Smooth muscle cell (in vitro differentiated cells): ENCODE data around the gene DMC1. TPM values are rescaled to one million over a fixed set of nuclear protein-coding genes. Genes with fewer than 3 reads are reported as not detected.

Experiments used
- DNase-seq: peaks from one replicate; lab custom pipeline; 2025; ENCODE audit not compliant: unreplicated experiment; lab: John Stamatoyannopoulos, UW
- H2AFZ ChIP-seq: fragments of 200-600 bp; sonication (generic); 2 replicates; pipeline ENCODE4 v1.6.0; 2016; ENCODE audit warnings: antibody characterized with exemption, low read depth, mild to moderate bottlenecking
- H3F3A ChIP-seq: fragments of 200-600 bp; sonication (generic); 2 replicates; pipeline ENCODE4 v1.6.0; 2017; ENCODE audit warnings: antibody characterized with exemption, low read depth
- H3K27ac ChIP-seq: fragments of 200-600 bp; sonication (generic); 2 replicates; pipeline ENCODE4 v1.5.1; 2016; ENCODE audit warnings: low read depth, mild to moderate bottlenecking
- H3K27me3 ChIP-seq: fragments of 200-600 bp; sonication (generic); 2 replicates; pipeline ENCODE4 v1.6.1; 2016; ENCODE audit warnings: low read depth, mild to moderate bottlenecking
- H3K36me3 ChIP-seq: fragments of 200-600 bp; sonication (generic); 2 replicates; pipeline ENCODE4 v1.5.1; 2016; ENCODE audit warnings: low read depth
- H3K4me1 ChIP-seq: fragments of 200-600 bp; sonication (generic); 2 replicates; pipeline ENCODE4 v1.5.1; 2016; ENCODE audit warnings: low read depth
- H3K4me2 ChIP-seq: fragments of 200-600 bp; sonication (generic); 2 replicates; pipeline ENCODE4 v1.6.0; 2016; ENCODE audit warnings: mild to moderate bottlenecking
- H3K4me3 ChIP-seq: fragments of 200-600 bp; sonication (generic); 2 replicates; pipeline ENCODE4 v1.5.1; 2016; ENCODE audit warnings: mild to moderate bottlenecking
- H3K79me2 ChIP-seq: fragments of 200-600 bp; sonication (generic); 2 replicates; pipeline ENCODE4 v1.6.0; 2016; ENCODE audit warnings: low read depth, mild to moderate bottlenecking
- H3K9ac ChIP-seq: fragments of 200-600 bp; sonication (generic); 2 replicates; pipeline ENCODE4 v1.6.0; 2016; ENCODE audit warnings: low read depth
- H3K9me3 ChIP-seq: fragments of 200-600 bp; sonication (generic); replicated peaks from 2 replicates; pipeline ENCODE4 v1.5.1; 2016; ENCODE audit warnings: low read depth
- H4K20me1 ChIP-seq: fragments of 200-600 bp; sonication (generic); 2 replicates; pipeline ENCODE4 v1.6.0; 2016; ENCODE audit warnings: low read depth
- CTCF ChIP-seq: fragments of 200-600 bp; sonication (generic); IDR thresholded peaks from 2 replicates; pipeline ENCODE4 v1.5.1; 2017; ENCODE audit warnings: borderline replicate concordance, mild to moderate bottlenecking, antibody characterized with exemption; ENCODE audit not compliant: insufficient read depth, poor library complexity, severe bottlenecking
- WGBS: methylation state at CpG from one replicate; pipeline ENCODE4 v1.1.7; 2016; ENCODE audit warnings: low lambda C conversion rate; 5-methylcytosine and 5-hydroxymethylcytosine counted together
- polyA plus RNA-seq: library from polyadenylated mRNA; unstranded; fragments of >200 nt; fragmentation: Nextera tagmentation; extraction: Ambion mirVana; gene quantifications from 2 replicates; pipeline ENCODE4 v1.2.1, GENCODE V29; 2016
- total RNA-seq: library from RNA; depleted of rRNA; stranded (reverse); fragments of >200 nt; gene quantifications from 2 replicates; pipeline ENCODE4 v1.2.3, GENCODE V29; 2014

The DMC1 gene
- total and polyA plus RNA-seq, 2 experiments from 2014 or later = 0.81 to 1.1 TPM

- no peak for DNase-seq
- Histone ChIP-seq H4K20me1 (no peaks in the 10 kb centered on the region), H3K4me3 (peak overlapping the region; percentile 67), H3K79me2 (no peaks in the 10 kb centered on the region), H3F3A (peaks cover 17% of the 10 kb centered on the region), H3K9ac (no peak overlapping the region), H3K27ac (no peak overlapping the region), H3K27me3 (peaks cover 6% of the 10 kb centered on the region), H3K4me2 (peak overlapping the region; percentile 95), H3K9me3 (no peaks in the 10 kb centered on the region), H3K4me1 (peaks cover 7% of the 10 kb centered on the region), H3K36me3 (no peaks in the 10 kb centered on the region), H2AFZ (peak overlapping the region; percentile 95)
- TF ChIP-seq CTCF = no peak
- WGBS = 40% methylated on average over 32 of the region's 32 CpGs
Measured at GRCh38 chr22:38569181-38569971, 607 bp downstream of the DMC1 start.

GRCh38 chr22:38567531-38568285 lies 2.3 kb downstream of the DMC1 start:
- H3K27ac ChIP-seq = no peak overlapping the region
- no peaks in the 10 kb centered on the region for H3K79me2 ChIP-seq
- H3K9ac ChIP-seq = no peak overlapping the region
- no peaks in the 10 kb centered on the region for H4K20me1 ChIP-seq
- WGBS = 82% methylated on average over 7 of the region's 7 CpGs
- no peak overlapping the region for H2AFZ ChIP-seq
- no peak overlapping the region for H3K4me3 ChIP-seq
- TF ChIP-seq CTCF = no peak
- H3K36me3 ChIP-seq = no peaks in the 10 kb centered on the region
- peaks cover under 1% of the 10 kb centered on the region for H3K27me3 ChIP-seq
- peaks cover 17% of the 10 kb centered on the region for H3F3A ChIP-seq
- no peaks in the 10 kb centered on the region for H3K9me3 ChIP-seq
- H3K4me1 ChIP-seq = peaks cover 7% of the 10 kb centered on the region
- no peak overlapping the region for H3K4me2 ChIP-seq
- no peak for DNase-seq

- Histone ChIP-seq H3K4me2 (no peak overlapping the region), H2AFZ (no peak overlapping the region), H4K20me1 (no peaks in the 10 kb centered on the region), H3K27me3 (no peaks in the 10 kb centered on the region), H3K36me3 (no peaks in the 10 kb centered on the region), H3F3A (peaks cover 17% of the 10 kb centered on the region), H3K4me1 (peaks cover 7% of the 10 kb centered on the region), H3K27ac (no peak overlapping the region), H3K9me3 (no peaks in the 10 kb centered on the region), H3K4me3 (no peak overlapping the region), H3K9ac (no peak overlapping the region), H3K79me2 (no peaks in the 10 kb centered on the region)
- no peak for TF ChIP-seq CTCF
- WGBS = 78% methylated on average over 3 of the region's 3 CpGs
- no peak for DNase-seq
Measured at GRCh38 chr22:38566726-38567504, 3.1 kb downstream of the DMC1 start.
